ENCODE results near the gene BBS10.
"Not testable (repeated sequence)": the region's sequence is repeated elsewhere in the genome, so short reads cannot be mapped to it uniquely, and the experiment has no call there.

BBS10 gene

GRCh38 chr12:76348079-76348901, at the start of gene BBS10:
BBS10 (minus strand) TSS chr12:76348415; CDS start chr12:76348358, 57 bp downstream.
- DNase-seq (ENCODE audit: low read depth in 2 of 2), result peak; percentile 79 to 81

GRCh38 chr12:76391461-76391860, 43.2 kb upstream of the BBS10 start:
- DNase-seq (ENCODE audit: low read depth in 2 of 2), result no peak

- DNase-seq (ENCODE audit: low read depth in 2 of 2), result no peak
Observed at GRCh38 chr12:76387614-76388013, 39.4 kb upstream of the BBS10 start.

- no peak for DNase-seq (ENCODE audit: low read depth in 2 of 2)
Observed at GRCh38 chr12:76384560-76384959, 36.3 kb upstream of the BBS10 start.

GRCh38 chr12:76383988-76384387, 35.8 kb upstream of the BBS10 start:
- DNase-seq (ENCODE audit: low read depth in 2 of 2), result no peak

GRCh38 chr12:76379261-76379660, 31.0 kb upstream of the BBS10 start:
- no peak for DNase-seq (ENCODE audit: low read depth in 2 of 2)

- not testable (repeated sequence) for DNase-seq (ENCODE audit: low read depth in 2 of 2)
Observed at GRCh38 chr12:76376876-76377275, 28.7 kb upstream of the BBS10 start.

GRCh38 chr12:76375939-76376338, 27.7 kb upstream of the BBS10 start:
- no peak for DNase-seq (ENCODE audit: low read depth in 2 of 2)

- DNase-seq (ENCODE audit: low read depth in 2 of 2), result no peak
Observed at GRCh38 chr12:76375470-76375869, 27.3 kb upstream of the BBS10 start.

GRCh38 chr12:76374386-76375020, 26.3 kb upstream of the BBS10 start:
- no peak for DNase-seq (ENCODE audit: low read depth in 2 of 2)

GRCh38 chr12:76368230-76368629, 20.0 kb upstream of the BBS10 start:
- no peak for DNase-seq (ENCODE audit: low read depth in 2 of 2)

GRCh38 chr12:76366163-76366562, 17.9 kb upstream of the BBS10 start:
- no peak for DNase-seq (ENCODE audit: low read depth in 2 of 2)

GRCh38 chr12:76364131-76364530, 15.9 kb upstream of the BBS10 start:
- DNase-seq (ENCODE audit: low read depth in 2 of 2), result not testable (repeated sequence)

- DNase-seq (ENCODE audit: low read depth in 2 of 2), result no peak
Observed at GRCh38 chr12:76360316-76360715, 12.1 kb upstream of the BBS10 start.

- DNase-seq (ENCODE audit: low read depth in 2 of 2), result no peak
Observed at GRCh38 chr12:76356071-76356470, 7.9 kb upstream of the BBS10 start.

- peak; percentile 9 to 13 for DNase-seq (ENCODE audit: low read depth in 2 of 2)
Observed at GRCh38 chr12:76346798-76347420, 1.3 kb downstream of the BBS10 start.

- DNase-seq (ENCODE audit: low read depth in 2 of 2), result no peak
Observed at GRCh38 chr12:76346236-76346635, 2.0 kb downstream of the BBS10 start.

- no peak for DNase-seq (ENCODE audit: low read depth in 2 of 2)
Observed at GRCh38 chr12:76345569-76345968, 2.6 kb downstream of the BBS10 start.

GRCh38 chr12:76341436-76342030, 6.7 kb downstream of the BBS10 start:
- peak in 1 of 2 donors; percentile 3 for DNase-seq (ENCODE audit: low read depth in 2 of 2)

- no peak for DNase-seq (ENCODE audit: low read depth in 2 of 2)
Observed at GRCh38 chr12:76340680-76341435, 7.4 kb downstream of the BBS10 start.

GRCh38 chr12:76337583-76337982, 10.6 kb downstream of the BBS10 start:
- no peak for DNase-seq (ENCODE audit: low read depth in 2 of 2)

- no peak for DNase-seq (ENCODE audit: low read depth in 2 of 2)
Observed at GRCh38 chr12:76332606-76333005, 15.6 kb downstream of the BBS10 start.
